Ishikawa (cell line): ENCODE results near the gene UNC93A.

Experiments
- CREB1 ChIP-seq: IDR thresholded peaks from 2 replicates; pipeline ENCODE4 v1.6.1; 2012; ENCODE audit warnings: low read depth
- EGR1 ChIP-seq: IDR thresholded peaks from 2 replicates; pipeline ENCODE4 v1.6.1; 2012
- EP300 ChIP-seq: IDR thresholded peaks from 2 replicates; pipeline ENCODE4 v1.6.1; 2012; ENCODE audit warnings: borderline replicate concordance
- FOXM1 ChIP-seq: IDR thresholded peaks from 2 replicates; pipeline ENCODE4 v1.6.1; 2012; ENCODE audit warnings: low read depth, borderline replicate concordance
- NFIC ChIP-seq: IDR thresholded peaks from 2 replicates; pipeline ENCODE4 v1.6.1; 2012
- RAD21 ChIP-seq: IDR thresholded peaks from 2 replicates; pipeline ENCODE4 v1.6.1; 2012; ENCODE audit warnings: low read depth
- TAF1 ChIP-seq: IDR thresholded peaks from 2 replicates; pipeline ENCODE4 v1.6.1; 2012; ENCODE audit warnings: low read depth, mild to moderate bottlenecking
- TCF12 ChIP-seq: IDR thresholded peaks from 2 replicates; pipeline ENCODE4 v1.6.1; 2012; ENCODE audit warnings: low read depth
- TEAD4 ChIP-seq: IDR thresholded peaks from 2 replicates; pipeline ENCODE4 v1.6.1; 2012
- YY1 ChIP-seq: IDR thresholded peaks from 2 replicates; pipeline ENCODE4 v1.6.1; 2012; ENCODE audit warnings: low read depth
- ZBTB7A ChIP-seq: IDR thresholded peaks from 2 replicates; pipeline ENCODE4 v1.6.1; 2012; ENCODE audit warnings: low read depth
- TF ChIP-seq, protein P1 (sequence below): IDR thresholded peaks from 2 replicates; pipeline ENCODE4 v1.6.1; 2012
- TF ChIP-seq, protein P2 (sequence below): IDR thresholded peaks from 2 replicates; pipeline ENCODE4 v1.6.1; 2012
- TF ChIP-seq, protein P3 (sequence below): IDR thresholded peaks from 2 replicates; pipeline ENCODE4 v1.6.1; 2012; ENCODE audit warnings: low read depth, mild to moderate bottlenecking

DNA sequence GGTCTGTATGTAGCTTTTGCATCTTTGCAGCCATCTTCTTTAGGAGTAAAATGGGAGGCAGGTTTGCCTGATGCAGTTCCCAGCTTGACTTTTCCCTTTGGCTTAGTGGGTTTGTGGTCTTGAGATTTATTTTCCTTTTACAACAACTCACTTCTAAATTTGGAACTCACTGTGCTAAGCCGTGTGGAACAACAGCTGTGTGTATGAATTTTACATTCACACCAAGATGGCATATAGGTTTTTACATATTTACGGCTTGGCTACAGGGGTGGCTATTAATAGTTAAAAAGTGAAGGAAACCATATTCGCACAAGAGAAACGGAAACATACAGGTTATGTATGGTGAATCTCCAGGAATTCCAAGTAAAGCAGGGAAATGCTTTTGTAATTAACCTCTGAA, 36.3 kb downstream of the UNC93A start:
- TF ChIP-seq RAD21, result no peak
- TF ChIP-seq, protein P1, sequence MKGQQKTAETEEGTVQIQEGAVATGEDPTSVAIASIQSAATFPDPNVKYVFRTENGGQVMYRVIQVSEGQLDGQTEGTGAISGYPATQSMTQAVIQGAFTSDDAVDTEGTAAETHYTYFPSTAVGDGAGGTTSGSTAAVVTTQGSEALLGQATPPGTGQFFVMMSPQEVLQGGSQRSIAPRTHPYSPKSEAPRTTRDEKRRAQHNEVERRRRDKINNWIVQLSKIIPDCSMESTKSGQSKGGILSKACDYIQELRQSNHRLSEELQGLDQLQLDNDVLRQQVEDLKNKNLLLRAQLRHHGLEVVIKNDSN, result no peak
- no peak for TF ChIP-seq TEAD4
- TF ChIP-seq, protein P2, sequence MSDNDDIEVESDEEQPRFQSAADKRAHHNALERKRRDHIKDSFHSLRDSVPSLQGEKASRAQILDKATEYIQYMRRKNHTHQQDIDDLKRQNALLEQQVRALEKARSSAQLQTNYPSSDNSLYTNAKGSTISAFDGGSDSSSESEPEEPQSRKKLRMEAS, result no peak
- TF ChIP-seq TAF1, result no peak
- no peak for TF ChIP-seq EGR1
- no peak for TF ChIP-seq EP300
- TF ChIP-seq YY1, result no peak
- TF ChIP-seq NFIC, result no peak
- no peak for TF ChIP-seq FOXM1
- TF ChIP-seq CREB1, result no peak
- TF ChIP-seq TCF12, result no peak
- no peak for TF ChIP-seq ZBTB7A
- TF ChIP-seq, protein P3, sequence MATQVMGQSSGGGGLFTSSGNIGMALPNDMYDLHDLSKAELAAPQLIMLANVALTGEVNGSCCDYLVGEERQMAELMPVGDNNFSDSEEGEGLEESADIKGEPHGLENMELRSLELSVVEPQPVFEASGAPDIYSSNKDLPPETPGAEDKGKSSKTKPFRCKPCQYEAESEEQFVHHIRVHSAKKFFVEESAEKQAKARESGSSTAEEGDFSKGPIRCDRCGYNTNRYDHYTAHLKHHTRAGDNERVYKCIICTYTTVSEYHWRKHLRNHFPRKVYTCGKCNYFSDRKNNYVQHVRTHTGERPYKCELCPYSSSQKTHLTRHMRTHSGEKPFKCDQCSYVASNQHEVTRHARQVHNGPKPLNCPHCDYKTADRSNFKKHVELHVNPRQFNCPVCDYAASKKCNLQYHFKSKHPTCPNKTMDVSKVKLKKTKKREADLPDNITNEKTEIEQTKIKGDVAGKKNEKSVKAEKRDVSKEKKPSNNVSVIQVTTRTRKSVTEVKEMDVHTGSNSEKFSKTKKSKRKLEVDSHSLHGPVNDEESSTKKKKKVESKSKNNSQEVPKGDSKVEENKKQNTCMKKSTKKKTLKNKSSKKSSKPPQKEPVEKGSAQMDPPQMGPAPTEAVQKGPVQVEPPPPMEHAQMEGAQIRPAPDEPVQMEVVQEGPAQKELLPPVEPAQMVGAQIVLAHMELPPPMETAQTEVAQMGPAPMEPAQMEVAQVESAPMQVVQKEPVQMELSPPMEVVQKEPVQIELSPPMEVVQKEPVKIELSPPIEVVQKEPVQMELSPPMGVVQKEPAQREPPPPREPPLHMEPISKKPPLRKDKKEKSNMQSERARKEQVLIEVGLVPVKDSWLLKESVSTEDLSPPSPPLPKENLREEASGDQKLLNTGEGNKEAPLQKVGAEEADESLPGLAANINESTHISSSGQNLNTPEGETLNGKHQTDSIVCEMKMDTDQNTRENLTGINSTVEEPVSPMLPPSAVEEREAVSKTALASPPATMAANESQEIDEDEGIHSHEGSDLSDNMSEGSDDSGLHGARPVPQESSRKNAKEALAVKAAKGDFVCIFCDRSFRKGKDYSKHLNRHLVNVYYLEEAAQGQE, result no peak
